Suppressor macrophage (primary cell): ENCODE measurements around the gene SLC35G4.
"Not testable (repeated sequence)": the region's sequence is repeated elsewhere in the genome, so short reads cannot be mapped to it uniquely, and the experiment has no call there.

ENCODE experiments used
- DNase-seq, 4 experiments: peaks; one replicate each; pipeline ENCODE4 v3.0.0-alpha.2; 2020 to 2022
- total RNA-seq, 17 experiments: gene quantifications; one replicate each; lab custom pipeline; 2026; ENCODE audit warnings: mixed read lengths in 6 of 17, inconsistent platforms in 3 of 17; lab: John Stamatoyannopoulos, UW

SLC35G4 gene
- total RNA-seq, result 0 to 0.55 (median 0) reads per million in 17 experiments

DNA sequence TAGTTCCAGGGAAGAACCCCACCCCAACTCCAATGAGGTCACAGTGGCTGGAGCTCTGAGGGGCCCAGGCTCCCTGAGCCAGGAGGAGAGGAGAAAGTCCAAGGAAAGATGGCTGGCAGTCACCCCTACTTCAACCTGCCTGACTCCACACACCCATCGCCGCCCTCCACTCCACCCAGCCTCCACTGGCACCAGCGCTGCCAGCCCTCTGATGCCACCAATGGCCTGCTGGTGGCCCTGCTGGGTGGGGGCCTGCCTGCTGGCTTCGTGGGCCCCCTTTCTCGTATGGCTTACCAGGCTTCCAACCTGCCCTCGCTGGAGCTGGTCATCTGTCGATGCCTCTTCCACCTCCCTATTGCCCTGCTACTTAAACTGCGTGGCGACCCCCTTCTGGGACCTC is at the start of gene SLC35G4:
Gene SLC35G4, plus strand, starts transcription at position 109 of the 400 bp plus-strand sequence. Its CDS starts 0 bp downstream, at position 109.
- DNase-seq, result not testable (repeated sequence)

DNA sequence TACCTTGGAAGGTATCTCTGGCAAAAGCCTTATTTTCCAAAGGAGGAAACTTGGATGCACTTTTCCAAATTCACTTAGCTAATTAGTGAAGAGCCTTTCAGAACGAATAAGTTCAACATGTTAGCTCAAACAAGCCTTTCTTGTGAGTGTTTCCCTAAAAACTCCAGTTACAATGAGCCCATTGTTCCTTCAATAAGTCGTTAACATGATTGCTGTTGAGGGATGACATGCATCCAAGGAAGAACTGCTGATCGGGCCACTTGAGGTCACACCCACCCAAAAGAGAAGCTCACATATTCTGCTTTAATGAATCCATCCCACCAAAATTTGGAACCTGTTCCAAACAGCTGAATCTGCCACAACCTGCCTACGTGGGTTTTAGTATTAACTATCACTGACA is 48.1 kb upstream of the SLC35G4 start:
- no peak for DNase-seq

GRCh38 chr18:11565716-11566115 is 43.7 kb upstream of the SLC35G4 start:
- peak in 1 of 4 experiments; percentile 5 for DNase-seq

- DNase-seq, result no peak
Observed at GRCh38 chr18:11566236-11566965, 43.0 kb upstream of the SLC35G4 start.

DNA sequence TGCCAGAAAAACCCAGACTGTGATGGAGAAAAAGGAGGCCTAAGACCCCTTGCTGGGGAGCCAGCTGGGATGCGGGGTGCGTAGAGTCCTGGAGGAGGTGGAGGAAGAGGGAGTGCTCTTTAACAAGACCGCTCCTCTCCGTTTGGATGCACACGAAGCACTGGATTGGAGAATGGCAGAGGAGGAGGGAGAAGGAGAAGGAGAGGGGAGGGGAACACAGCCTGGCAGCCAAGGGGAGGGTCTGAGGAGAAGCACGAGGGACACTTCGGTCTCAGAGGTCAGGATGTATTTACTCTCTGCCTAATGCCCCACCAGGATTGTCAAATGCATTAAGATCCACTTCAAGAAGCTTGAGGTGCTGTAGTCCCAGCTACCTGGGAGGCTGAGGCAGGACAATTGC is 42.0 kb upstream of the SLC35G4 start:
- no peak for DNase-seq

DNA sequence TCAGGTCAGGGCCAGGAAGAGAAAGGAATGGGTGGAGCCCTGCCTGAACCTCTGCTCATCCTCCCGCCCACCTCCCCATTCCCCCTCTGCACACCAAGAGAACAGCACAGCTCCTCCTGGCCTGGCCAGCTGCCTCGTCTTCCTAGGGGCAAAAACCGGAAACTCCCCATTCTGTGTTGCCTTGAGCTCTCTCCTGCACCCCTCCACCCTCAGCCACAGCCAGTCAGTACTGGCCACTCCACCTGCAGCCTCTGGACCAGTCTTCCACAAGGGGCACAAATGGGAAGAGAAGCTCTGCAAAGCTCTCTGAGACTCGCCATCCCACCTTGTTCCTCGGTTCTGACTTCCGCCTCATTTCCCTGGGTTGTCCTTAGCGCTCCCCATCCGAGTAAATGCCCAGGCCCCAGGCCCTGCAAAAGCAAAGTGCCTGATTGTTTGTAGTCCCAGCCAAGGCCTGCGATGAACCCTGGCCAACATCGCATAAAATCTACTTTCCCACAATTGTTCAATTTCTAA is 39.3 kb upstream of the SLC35G4 start:
- DNase-seq, result no peak

DNA sequence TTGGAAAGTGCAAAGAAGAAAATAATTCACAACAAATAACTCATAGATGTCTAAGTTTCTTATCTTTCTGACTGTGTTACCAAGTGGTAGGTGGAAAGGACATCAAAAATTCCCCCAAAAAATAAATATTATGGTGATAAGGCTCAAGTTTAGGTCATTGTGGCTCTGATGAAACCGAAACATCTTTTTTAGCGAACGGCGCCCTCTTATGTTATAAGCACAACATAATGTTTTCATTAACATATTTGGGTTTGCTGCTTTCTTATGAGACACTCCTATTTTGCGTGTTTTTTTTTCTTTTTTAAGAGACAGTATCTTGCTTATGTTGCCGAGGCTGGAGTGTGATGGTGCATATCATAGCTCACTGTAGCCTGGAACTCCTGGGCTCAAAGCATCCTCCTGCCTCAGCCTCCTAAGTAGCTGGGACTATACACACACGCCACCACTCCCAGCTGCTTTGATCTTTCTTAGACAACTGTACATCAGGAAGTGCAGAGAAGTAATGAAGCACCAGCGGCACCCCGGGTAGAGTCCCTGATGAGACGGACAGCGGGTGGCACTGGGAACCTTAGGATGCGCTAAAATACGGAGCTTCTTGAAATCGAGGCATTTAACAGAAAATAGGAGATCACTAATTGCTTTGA is 38.5 kb upstream of the SLC35G4 start:
- DNase-seq, result peak in 2 of 4 experiments; percentile 4 to 9

DNA sequence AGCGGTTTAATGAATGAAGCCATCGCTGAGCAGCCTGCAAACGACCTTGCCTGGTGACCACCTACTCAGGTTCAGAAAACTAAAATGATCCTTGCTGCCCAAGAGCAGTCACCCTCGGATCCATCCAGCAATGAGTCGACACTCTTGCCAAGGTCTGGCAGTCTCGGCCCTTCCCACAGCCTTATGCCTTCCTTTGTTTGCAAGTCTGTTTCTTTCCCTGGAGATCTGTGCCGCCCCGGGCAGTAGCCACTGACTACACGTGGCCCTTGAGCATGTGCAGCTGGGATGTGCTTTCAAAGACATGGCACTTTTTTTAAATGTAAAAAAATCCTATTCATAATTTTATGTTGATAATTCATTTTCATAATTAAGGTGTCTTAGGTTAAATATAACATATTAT is 37.2 kb upstream of the SLC35G4 start:
- DNase-seq, result no peak

- no peak for DNase-seq
Observed at GRCh38 chr18:11574545-11574944, 34.9 kb upstream of the SLC35G4 start.

DNA sequence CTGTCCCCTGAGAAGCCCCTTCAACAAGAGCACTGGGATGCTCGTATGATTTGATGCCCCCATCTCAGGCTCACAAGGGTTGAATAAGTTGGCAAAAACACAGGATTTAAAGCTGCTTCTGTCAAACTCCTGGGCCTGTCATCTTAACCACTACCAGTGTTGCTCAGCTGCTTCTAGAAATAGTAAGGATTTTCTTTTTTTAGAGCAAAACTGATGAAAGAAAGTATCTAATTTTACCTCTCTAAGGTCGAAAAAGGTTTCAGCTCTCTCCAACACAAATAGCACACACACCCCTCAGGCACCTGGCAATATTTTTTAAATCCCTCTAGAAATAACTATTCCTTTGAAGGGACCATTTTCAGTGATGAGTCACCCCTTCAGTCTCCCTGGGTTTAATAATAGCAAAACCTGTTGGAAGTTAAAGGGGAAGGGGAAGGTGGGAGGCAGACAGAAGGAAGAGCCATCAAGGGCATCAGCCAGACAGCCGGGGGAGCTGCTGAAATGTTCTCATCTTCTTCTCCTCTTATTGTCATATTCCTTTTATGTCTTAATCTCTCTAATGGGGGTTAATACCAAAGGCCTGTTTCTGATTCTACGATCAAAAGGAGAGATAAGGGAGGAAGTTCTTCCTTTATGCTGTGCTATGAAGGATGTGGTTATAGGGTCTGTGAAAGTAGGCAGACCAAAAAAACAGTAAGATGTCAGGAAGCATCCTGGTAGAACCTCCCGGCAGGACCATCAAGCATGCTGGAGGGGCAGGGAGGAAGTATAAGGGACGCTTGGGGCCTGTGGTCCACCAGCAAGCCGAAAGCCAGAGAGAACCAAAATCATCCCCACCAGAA is 31.9 kb upstream of the SLC35G4 start:
- no peak for DNase-seq

DNA sequence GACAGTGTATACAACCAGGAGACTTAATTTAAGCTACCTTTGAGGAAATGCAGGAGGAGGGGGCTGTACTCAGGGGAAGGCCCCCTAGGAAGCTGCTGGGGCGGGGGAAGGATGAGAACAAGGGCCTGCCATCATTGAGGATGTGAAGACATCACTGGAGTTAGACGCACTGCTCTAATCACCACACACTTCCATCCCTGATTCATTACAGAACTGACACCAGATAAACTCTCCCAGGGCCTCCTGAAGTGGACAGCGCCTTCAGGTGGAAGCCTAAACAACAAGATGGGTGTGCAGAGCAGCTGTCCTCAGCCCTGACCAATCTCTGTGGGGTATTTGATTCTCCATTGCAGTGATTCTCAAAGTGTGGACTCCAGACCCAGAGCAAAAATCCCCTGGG is 30.6 kb upstream of the SLC35G4 start:
- DNase-seq, result no peak

DNA sequence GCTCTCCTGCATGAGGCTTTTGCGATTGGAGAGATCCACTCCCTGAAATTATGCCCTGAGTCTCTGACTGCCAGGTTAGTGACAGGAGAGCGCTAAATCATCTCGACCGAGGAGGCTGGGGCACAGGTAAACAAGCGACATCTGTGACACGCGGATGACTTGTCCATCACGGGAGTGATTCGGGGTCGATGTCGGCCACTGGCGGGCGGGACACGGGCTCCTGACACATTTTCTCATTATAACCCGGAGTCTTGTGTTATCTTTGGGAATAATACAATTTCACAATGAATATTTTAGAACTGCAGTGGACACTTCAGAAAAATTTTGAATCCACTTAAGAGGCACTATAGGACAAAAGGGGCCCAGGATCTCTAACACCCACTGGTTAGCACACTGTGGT is 29.5 kb upstream of the SLC35G4 start:
- no peak for DNase-seq

GRCh38 chr18:11581286-11581685 is 28.1 kb upstream of the SLC35G4 start:
- DNase-seq, result no peak

GRCh38 chr18:11585596-11585995 is 23.8 kb upstream of the SLC35G4 start:
- DNase-seq, result no peak

GRCh38 chr18:11586896-11587295 is 22.5 kb upstream of the SLC35G4 start:
- no peak for DNase-seq

DNA sequence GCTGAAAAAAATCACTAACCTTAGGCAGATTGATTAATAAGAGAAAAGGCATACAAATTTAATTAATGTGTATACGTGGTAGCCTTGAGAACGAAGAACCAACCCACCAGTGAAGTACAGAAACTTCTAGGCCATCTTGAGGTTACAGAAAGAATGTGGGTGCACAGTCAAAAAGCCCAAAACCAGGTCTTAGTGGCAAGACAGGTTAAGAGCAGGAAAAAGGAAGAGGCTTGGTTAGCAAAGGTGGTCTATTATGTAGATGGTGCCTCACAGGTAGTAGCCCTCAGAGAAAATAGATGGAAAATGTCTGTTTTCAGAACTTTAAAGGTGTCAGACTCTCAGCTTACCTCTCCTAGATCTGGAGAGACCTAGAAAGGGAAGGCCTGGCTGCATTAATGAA is 22.0 kb upstream of the SLC35G4 start:
- no peak for DNase-seq

DNA sequence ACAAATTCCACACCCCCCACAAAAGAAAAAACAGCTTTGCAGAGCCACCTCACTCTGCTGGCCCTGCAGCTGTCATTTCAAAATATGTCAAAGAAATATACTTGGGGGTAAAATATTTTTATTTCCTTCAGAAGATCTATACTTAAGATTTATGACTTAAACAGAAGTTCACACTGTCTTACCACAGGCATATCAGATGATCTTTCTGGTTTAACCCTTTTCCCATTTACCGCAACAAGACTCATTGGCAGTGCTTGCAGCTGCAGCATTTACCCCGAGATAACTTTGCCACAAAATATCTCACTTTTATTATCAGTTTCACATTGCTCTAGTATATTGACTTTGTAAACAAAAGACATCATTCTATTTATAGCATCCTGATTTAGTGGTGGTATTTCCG is 21.6 kb upstream of the SLC35G4 start:
- DNase-seq, result no peak

GRCh38 chr18:11591957-11592356 is 17.4 kb upstream of the SLC35G4 start:
- DNase-seq, result no peak

GRCh38 chr18:11600321-11600720 is 9.1 kb upstream of the SLC35G4 start:
- DNase-seq, result no peak

DNA sequence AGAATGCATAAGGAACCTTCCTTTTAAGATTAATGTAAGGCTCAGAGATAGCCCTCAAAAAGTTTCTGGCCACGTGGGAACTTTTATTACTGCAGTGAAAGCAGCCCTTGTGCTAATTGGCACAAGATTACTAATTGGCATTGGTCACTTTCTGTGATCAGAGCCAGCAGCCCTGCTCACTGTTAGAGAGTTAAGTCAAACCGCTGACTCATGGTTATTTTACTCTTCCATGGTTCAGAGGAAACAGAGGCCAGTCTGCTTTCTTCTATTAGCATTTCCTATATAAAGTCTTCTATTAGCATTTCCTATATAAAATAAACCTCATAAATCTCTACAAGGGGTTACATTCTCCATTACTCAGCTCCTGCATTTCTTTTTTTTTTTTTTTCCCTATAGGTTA is 1.5 kb upstream of the SLC35G4 start:
- no peak for DNase-seq

DNA sequence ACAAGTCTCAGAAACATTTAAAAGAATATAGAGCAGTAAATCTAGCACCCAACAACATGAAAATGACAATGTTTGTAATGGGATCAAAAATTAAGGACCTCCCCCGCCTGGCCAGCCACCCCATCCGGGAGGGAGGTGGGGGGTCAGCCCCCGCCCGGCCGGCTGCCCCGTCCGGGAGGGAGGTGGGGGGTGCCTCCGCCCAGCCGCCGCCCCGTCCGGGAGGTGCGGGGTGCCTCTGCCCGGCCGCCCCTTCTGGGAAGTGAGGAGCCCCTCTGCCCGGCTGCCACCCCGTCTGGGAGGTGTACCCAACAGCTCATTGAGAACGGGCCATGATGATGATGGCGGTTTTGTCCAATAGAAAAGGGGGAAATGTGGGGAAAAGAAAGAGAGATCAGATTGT is 778 bp upstream of the SLC35G4 start:
- not testable (repeated sequence) for DNase-seq

- not testable (repeated sequence) for DNase-seq
Observed at GRCh38 chr18:11613073-11613472, 3.7 kb downstream of the SLC35G4 start.

GRCh38 chr18:11613611-11614010 is 4.2 kb downstream of the SLC35G4 start:
- DNase-seq, result not testable (repeated sequence)
